Colonic mucosa (tissue), 4 donors: ENCODE data around the gene FOCAD. TPM values are rescaled to one million over a fixed set of nuclear protein-coding genes. Genes with fewer than 3 reads are reported as not detected.

ENCODE experiments used
- DNase-seq: peaks from one replicate; pipeline ENCODE4 v3.0.0-alpha.2; 2020
- H3K27ac ChIP-seq: fragments of 200-600 bp; one replicate; pipeline ENCODE4 v1.8.0; 2021
- H3K27me3 ChIP-seq: fragments of 200-600 bp; one replicate; pipeline ENCODE4 v1.8.0; 2021
- H3K36me3 ChIP-seq: fragments of 200-600 bp; one replicate; pipeline ENCODE4 v1.8.0; 2021
- H3K4me1 ChIP-seq: fragments of 200-600 bp; one replicate; pipeline ENCODE4 v1.8.0; 2021; ENCODE audit warnings: mild to moderate bottlenecking
- H3K4me3 ChIP-seq: fragments of 200-600 bp; one replicate; pipeline ENCODE4 v1.8.0; 2021
- H3K9ac ChIP-seq, 2 donors: one replicate each; pipeline ENCODE4 v1.7.0; 2013; ENCODE audit warnings: control low read depth in 2 of 2, low read depth in 2 of 2, low read length in 2 of 2
- H3K9me3 ChIP-seq: fragments of 200-600 bp; one replicate; pipeline ENCODE4 v1.8.0; 2021
- CTCF ChIP-seq: fragments of 200-600 bp; IDR thresholded peaks from one replicate; pipeline ENCODE4 v1.8.0; 2022; ENCODE audit warnings: antibody characterized with exemption, mild to moderate bottlenecking
- intact Hi-C: fragments of 100-400 bp; cut with DNase I; formaldehyde crosslinking; loops from one replicate; pipeline ENCODE4 v1.14.1; 2022
- total RNA-seq, 2 donors: library from RNA; stranded (reverse); fragmentation: NEBNext Ultra II Directional in 1 of 2; extraction: Animal tissue kit (Norgen Biotek cat#: 25700) in 1 of 2; gene quantifications; one replicate each; pipeline ENCODE4 v1.2.1, GENCODE V29; 2021
- donor health status: healthy.
- donor health status: DM: no; HTN: no; CAD: no.
- donor health status: DM: no; HTN: no; CAD: no.

Gene FOCAD
- total RNA-seq, 2 donors from 2014 or later = 26.8 to 44.3 TPM

GRCh38 chr9:20734275-20734674 is 50.2 kb downstream of the FOCAD start:
- Histone ChIP-seq H3K9me3 (no peaks in the 10 kb centered on the region), H3K9ac (no peak overlapping the region), H3K4me1 (no peaks in the 10 kb centered on the region), H3K27ac (no peak overlapping the region), H3K36me3 (no peaks in the 10 kb centered on the region), H3K27me3 (no peaks in the 10 kb centered on the region), H3K4me3 (no peak overlapping the region)
- DNase-seq = no peak
- TF ChIP-seq CTCF = no peak
- intact Hi-C loops = no loop called here

GRCh38 chr9:20740304-20740703 is 56.2 kb downstream of the FOCAD start:
- intact Hi-C loops = no loop called here
- DNase-seq = no peak
- Histone ChIP-seq H3K27ac (no peak overlapping the region), H3K27me3 (no peaks in the 10 kb centered on the region), H3K9ac (no peak overlapping the region), H3K9me3 (no peaks in the 10 kb centered on the region), H3K36me3 (no peaks in the 10 kb centered on the region), H3K4me1 (no peaks in the 10 kb centered on the region), H3K4me3 (no peak overlapping the region)
- no peak for TF ChIP-seq CTCF

GRCh38 chr9:20740929-20741582 is 57.0 kb downstream of the FOCAD start:
- Histone ChIP-seq H3K27ac (no peak overlapping the region), H3K9me3 (no peaks in the 10 kb centered on the region), H3K36me3 (no peaks in the 10 kb centered on the region), H3K4me1 (no peaks in the 10 kb centered on the region), H3K27me3 (no peaks in the 10 kb centered on the region), H3K4me3 (no peak overlapping the region), H3K9ac (no peak overlapping the region)
- no peak for DNase-seq
- TF ChIP-seq CTCF = no peak
- intact Hi-C loops = no loop called here

- intact Hi-C loops = no loop called here
- Histone ChIP-seq H3K9me3 (no peaks in the 10 kb centered on the region), H3K9ac (no peak overlapping the region), H3K27ac (no peak overlapping the region), H3K4me3 (no peak overlapping the region), H3K27me3 (no peaks in the 10 kb centered on the region), H3K36me3 (no peaks in the 10 kb centered on the region), H3K4me1 (no peaks in the 10 kb centered on the region)
- TF ChIP-seq CTCF = no peak
- no peak for DNase-seq
These were observed 58.8 kb downstream of the FOCAD start for GRCh38 chr9:20742833-20743232.

GRCh38 chr9:20744036-20744630 is 60.1 kb downstream of the FOCAD start:
- Histone ChIP-seq H3K9me3 (no peaks in the 10 kb centered on the region), H3K9ac (no peak overlapping the region), H3K27me3 (no peaks in the 10 kb centered on the region), H3K4me1 (no peaks in the 10 kb centered on the region), H3K4me3 (no peak overlapping the region), H3K36me3 (no peaks in the 10 kb centered on the region), H3K27ac (no peak overlapping the region)
- TF ChIP-seq CTCF = no peak
- intact Hi-C loops = no loop called here
- DNase-seq = no peak
